ENCODE results near the gene SNRPD3. TPM values are rescaled to one million over a fixed set of nuclear protein-coding genes. Genes with fewer than 3 reads are reported as not detected.

SNRPD3 gene
- total RNA-seq, 1 experiment from 2014 or later, result 144 TPM

DNA sequence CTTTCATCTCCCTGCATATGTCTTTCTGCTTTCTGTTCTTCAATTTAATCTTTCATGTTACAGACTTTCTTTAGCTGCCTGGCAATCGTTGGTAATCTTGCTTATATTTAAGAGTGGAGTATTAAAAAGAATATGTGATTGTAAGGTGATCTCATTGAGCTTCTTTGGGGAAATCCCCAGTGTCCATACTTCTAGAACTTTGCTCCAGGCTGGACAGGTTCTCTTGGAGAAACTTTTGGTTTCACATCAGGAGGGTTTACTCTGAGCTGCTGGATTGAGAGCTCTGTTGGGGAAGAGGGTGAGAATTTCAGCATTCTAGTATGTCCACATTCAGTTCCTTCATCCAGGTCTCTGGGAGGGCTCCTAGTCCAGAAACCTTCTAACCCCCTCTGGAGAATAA lies 21.0 kb downstream of the SNRPD3 start:
- CTCF ChIA-PET, result no interaction called here
- Histone ChIP-seq H3K4me3 (replicated peaks in 1 of 2; ENCODE audit: low read depth in 1 of 2, low read length in 2 of 2) (no peak overlapping the region), H2AFZ (ENCODE audit: low read depth, low read length, poor library complexity, severe bottlenecking) (no peak overlapping the region), H3K4me2 (ENCODE audit: low read length) (no peak overlapping the region), H3K9me2 (ENCODE audit: insufficient read depth) (no peaks in the 10 kb centered on the region), H3K27me3 (ENCODE audit: insufficient read depth, low read length) (no peaks in the 10 kb centered on the region), H3K36me3 (ENCODE audit: control insufficient read depth in 1 of 2, insufficient read depth in 2 of 2, low read length in 2 of 2) (peaks cover 24 to 33% of the 10 kb centered on the region in 2 experiments; a peak in 3 of 4 replicates), H3K4me1 (ENCODE audit: control insufficient read depth in 1 of 2, insufficient read depth in 2 of 2, low read length in 2 of 2) (no peaks in the 10 kb centered on the region), H3K27ac (ENCODE audit: low read depth, low read length) (no peak overlapping the region), H3K9ac (ENCODE audit: low read length) (no peak overlapping the region), H4K20me1 (ENCODE audit: insufficient read depth) (no peaks in the 10 kb centered on the region), H3K79me2 (ENCODE audit: insufficient read depth, low read length) (peaks cover 4% of the 10 kb centered on the region; the same call in 1 of the 2 replicates), H3K9me3 (ENCODE audit: control insufficient read depth in 1 of 2, insufficient read depth in 1 of 2, low read depth in 1 of 2, low read length in 2 of 2) (no peaks in the 10 kb centered on the region)
- ATAC-seq, result no peak
- intact Hi-C loops (cut with micrococcal nuclease), result no loop called here
- RAD21 ChIA-PET (ENCODE audit: low non-redundant PET in 1 of 2, low total read pairs in 2 of 2, uncharacterized antibody in 2 of 2, unreplicated experiment in 2 of 2), result no interaction called here
- DNase-seq (ENCODE audit: low read depth, low spot score), result no peak
- BruUV-seq (replicated peaks), result no TSS peak
- TF ChIP-seq, protein P1, sequence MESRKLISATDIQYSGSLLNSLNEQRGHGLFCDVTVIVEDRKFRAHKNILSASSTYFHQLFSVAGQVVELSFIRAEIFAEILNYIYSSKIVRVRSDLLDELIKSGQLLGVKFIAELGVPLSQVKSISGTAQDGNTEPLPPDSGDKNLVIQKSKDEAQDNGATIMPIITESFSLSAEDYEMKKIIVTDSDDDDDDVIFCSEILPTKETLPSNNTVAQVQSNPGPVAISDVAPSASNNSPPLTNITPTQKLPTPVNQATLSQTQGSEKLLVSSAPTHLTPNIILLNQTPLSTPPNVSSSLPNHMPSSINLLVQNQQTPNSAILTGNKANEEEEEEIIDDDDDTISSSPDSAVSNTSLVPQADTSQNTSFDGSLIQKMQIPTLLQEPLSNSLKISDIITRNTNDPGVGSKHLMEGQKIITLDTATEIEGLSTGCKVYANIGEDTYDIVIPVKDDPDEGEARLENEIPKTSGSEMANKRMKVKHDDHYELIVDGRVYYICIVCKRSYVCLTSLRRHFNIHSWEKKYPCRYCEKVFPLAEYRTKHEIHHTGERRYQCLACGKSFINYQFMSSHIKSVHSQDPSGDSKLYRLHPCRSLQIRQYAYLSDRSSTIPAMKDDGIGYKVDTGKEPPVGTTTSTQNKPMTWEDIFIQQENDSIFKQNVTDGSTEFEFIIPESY (IDR thresholded peaks at IDR 0.05; ENCODE audit: extremely low read depth, insufficient replicate concordance, low read length), result no peak
- TF ChIP-seq ZNF274 (IDR thresholded peaks at IDR 0.05; ENCODE audit: low read depth, low read length) (no peak), SIN3A (IDR thresholded peaks at IDR 0.05; ENCODE audit: low read depth) (no peak)
- POLR2A ChIA-PET, result no interaction called here

DNA sequence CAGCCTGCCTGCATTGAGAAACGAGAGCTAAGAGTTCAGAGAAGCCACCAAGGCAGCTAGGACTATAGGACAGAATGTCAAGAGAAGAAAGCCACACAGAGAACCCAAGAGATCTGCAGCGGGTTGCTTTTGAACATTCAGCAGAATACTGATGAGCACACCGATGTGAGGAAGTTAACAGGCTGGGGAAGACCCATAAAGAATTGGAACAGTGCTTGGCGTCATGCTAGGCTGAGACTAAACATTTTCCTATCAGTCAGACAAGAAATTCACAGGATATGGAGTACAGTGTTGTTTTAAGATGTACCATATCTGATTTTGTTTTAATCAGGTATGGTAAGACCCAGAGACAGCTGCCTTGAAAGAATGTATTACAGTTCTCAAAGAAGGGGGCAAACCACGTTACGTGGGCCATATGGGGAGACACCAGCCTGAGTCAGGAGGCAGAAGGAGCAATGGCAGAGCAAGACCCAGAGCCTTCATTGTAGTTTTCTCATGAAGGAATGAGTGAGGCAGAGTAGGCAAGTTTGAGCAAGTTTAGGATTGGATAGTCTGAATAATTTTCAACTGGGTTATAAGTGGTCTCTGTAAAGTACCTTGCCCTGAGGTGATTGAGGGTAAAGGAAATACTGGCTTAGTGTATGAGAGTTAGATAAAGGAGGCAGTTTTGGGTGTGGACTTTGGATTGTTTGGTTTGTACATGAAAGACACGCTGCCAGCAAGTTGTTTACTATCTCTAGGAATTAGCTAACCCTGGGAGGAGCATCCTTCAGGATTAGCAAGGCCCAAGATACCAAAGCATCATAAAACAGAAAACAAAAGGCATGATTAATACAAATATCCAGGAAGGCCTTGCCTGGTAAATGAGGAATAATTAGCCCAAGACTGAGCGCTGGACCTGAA lies 22.8 kb downstream of the SNRPD3 start:
- ATAC-seq, result no peak
- Histone ChIP-seq H2AFZ (ENCODE audit: low read depth, low read length, poor library complexity, severe bottlenecking) (no peak overlapping the region), H3K9ac (ENCODE audit: low read length) (no peak overlapping the region), H3K9me3 (ENCODE audit: control insufficient read depth in 1 of 2, insufficient read depth in 1 of 2, low read depth in 1 of 2, low read length in 2 of 2) (no peaks in the 10 kb centered on the region), H3K36me3 (ENCODE audit: control insufficient read depth in 1 of 2, insufficient read depth in 2 of 2, low read length in 2 of 2) (peaks cover 9 to 15% of the 10 kb centered on the region in 2 experiments; a peak in 3 of 4 replicates), H3K4me3 (replicated peaks in 1 of 2; ENCODE audit: low read depth in 1 of 2, low read length in 2 of 2) (no peak overlapping the region), H3K27ac (ENCODE audit: low read depth, low read length) (no peak overlapping the region), H4K20me1 (ENCODE audit: insufficient read depth) (no peaks in the 10 kb centered on the region), H3K79me2 (ENCODE audit: insufficient read depth, low read length) (no peaks in the 10 kb centered on the region; the same call in 1 of the 2 replicates), H3K4me2 (ENCODE audit: low read length) (no peak overlapping the region), H3K27me3 (ENCODE audit: insufficient read depth, low read length) (no peaks in the 10 kb centered on the region), H3K9me2 (ENCODE audit: insufficient read depth) (no peaks in the 10 kb centered on the region), H3K4me1 (ENCODE audit: control insufficient read depth in 1 of 2, insufficient read depth in 2 of 2, low read length in 2 of 2) (no peaks in the 10 kb centered on the region)
- DNase-seq (ENCODE audit: low read depth, low spot score), result no peak
- no peak for TF ChIP-seq RAD21 (IDR thresholded peaks at IDR 0.05; ENCODE audit: low read depth)
- no peak for TF ChIP-seq EZH2 (IDR thresholded peaks at IDR 0.05)
- TF ChIP-seq CTCF (IDR thresholded peaks at IDR 0.05 in 2 of 3, conservative IDR thresholded peaks at IDR 0.05 in 1 of 3; ENCODE audit: borderline replicate concordance in 1 of 3, insufficient read depth in 1 of 3, low read depth in 2 of 3, low read length in 2 of 3), result no peak
- TF ChIP-seq SRF (IDR thresholded peaks at IDR 0.05; ENCODE audit: low read depth), result no peak
- TF ChIP-seq SP1 (IDR thresholded peaks at IDR 0.05; ENCODE audit: low read depth), result no peak
- TF ChIP-seq ATF3 (IDR thresholded peaks at IDR 0.05), result no peak
- TF ChIP-seq EZH2phosphoT487 (IDR thresholded peaks at IDR 0.05; ENCODE audit: borderline replicate concordance), result no peak
- POLR2A ChIA-PET, result no interaction called here
- RAD21 ChIA-PET (ENCODE audit: low non-redundant PET in 1 of 2, low total read pairs in 2 of 2, uncharacterized antibody in 2 of 2, unreplicated experiment in 2 of 2), result no interaction called here
- intact Hi-C loops (cut with micrococcal nuclease), result no loop called here
- CTCF ChIA-PET, result no interaction called here
- no TSS peak for BruUV-seq (replicated peaks)
